Inferior parietal cortex (tissue), 1 donor: ENCODE measurements around the gene DNAJA3.

Experiments used
- DNase-seq: peaks from one replicate; pipeline ENCODE4 v3.0.0-alpha.2; 2016; ENCODE audit errors: extremely low spot score

Gene DNAJA3

GRCh38 chr16:4474192-4474961 lies 48.7 kb downstream of the DNAJA3 start, which contains the start of gene NMRAL1:
Gene NMRAL1 (minus strand): TSS chr16:4474625. CDS start chr16:4474132, 493 bp downstream.
- DNase-seq: peak; percentile 86

DNA sequence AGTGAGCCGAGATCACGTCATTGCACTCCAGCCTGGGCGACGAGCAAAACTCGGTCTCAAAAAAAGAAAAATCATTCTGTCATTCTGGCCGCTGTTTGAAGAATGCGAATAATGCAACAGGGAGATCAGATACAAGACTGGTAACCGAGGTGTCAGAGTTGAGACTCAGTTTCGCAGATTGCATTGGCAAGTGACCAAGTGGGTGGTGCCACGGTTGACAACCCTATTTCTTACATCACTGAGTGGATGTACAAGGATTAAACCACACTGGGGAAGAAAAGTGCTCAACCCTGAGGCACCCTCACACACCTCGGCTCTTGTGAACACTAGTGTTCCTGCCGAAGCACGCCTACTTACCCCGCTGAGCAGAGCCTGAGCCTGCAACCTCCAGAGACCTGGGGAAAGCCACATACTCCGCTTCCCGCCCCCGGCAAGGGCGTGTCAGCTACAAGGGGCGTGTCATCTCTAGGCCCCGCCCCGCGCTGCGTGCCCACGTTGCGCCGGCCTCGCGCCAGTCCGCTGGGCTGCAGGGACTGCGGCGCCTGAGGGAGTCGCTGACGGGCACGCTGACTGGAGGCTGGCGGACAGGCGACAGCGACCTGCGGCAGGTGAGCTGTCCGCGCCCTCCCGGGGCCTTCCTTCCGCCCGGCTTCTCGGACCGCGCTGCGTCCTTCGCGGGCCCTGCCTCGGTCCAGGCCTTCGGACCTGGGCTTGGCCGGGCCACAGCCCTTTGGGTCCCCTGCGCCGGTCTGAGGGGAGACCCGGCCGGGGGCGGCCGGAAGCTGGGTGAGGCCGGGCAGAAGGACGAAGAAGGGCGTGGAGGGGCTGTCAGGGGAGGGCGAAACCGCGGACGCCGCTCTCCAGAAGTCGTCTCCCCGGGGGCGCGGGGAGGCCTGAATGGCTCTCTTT lies 50.5 kb downstream of the DNAJA3 start, which contains the start of gene HMOX2:
Gene HMOX2, plus strand, starts transcription at position 519 of the 909 bp plus-strand sequence. CDS start 29,127 bp downstream, outside the sequence.
- peak; percentile 94 for DNase-seq

DNA sequence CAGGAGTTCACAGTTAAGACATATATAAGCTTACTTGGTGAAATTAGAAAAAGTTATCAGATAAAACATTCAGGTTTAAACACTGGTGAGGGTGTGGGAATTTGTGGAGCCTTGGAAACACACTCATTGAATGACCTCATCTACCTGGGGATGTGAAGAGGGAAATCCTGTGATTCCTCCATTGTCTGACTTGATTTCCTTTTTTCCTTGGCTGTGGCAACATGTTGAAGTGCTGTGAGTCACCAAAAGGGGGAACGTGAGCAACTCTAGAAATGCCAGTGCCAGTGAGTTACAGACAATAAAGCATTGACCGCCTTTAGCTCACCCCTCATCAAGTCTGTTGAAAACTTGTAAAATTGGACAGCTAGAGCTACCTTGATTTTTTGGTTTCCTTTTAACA lies 52.3 kb downstream of the DNAJA3 start:
- no peak for DNase-seq

DNA sequence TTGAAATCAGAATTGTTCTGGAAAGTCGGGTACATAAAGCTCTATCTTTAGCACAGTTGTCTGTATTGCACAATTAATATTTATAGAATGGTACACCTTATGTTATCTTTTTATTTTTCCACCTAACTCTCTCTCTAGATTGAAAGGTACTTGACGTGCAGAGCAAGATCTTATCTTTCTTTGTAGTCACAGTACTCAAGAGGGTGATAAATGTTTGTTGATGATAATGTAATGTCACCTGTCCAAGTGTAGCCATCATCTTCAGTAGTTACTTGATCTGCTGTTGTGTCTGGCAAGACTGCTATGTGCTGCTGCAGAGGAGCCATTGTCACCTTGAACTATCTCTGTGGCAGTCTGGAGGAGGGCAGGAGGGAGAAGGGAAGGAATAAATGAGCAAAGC lies 55.9 kb downstream of the DNAJA3 start:
- DNase-seq: no peak

DNA sequence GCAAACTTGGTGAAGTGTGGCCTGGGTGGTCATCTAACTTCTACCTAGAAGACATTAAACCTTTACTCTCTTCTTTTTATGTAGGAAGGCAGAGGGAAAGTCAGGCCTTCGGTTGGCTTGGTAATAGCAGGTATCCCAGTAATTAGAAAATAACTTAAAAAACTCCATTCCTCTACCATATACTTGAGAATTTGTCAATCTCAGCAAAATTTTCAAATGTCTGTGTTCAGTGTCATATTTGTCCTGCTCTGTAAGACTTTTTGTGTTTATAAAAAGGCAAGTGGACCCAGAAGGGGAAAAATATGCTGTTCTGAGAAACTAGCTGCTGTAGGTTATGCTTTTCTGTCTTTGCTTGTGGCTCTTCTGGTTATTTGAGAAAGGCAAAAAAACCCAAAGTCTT lies 56.3 kb downstream of the DNAJA3 start:
- no peak for DNase-seq

DNA sequence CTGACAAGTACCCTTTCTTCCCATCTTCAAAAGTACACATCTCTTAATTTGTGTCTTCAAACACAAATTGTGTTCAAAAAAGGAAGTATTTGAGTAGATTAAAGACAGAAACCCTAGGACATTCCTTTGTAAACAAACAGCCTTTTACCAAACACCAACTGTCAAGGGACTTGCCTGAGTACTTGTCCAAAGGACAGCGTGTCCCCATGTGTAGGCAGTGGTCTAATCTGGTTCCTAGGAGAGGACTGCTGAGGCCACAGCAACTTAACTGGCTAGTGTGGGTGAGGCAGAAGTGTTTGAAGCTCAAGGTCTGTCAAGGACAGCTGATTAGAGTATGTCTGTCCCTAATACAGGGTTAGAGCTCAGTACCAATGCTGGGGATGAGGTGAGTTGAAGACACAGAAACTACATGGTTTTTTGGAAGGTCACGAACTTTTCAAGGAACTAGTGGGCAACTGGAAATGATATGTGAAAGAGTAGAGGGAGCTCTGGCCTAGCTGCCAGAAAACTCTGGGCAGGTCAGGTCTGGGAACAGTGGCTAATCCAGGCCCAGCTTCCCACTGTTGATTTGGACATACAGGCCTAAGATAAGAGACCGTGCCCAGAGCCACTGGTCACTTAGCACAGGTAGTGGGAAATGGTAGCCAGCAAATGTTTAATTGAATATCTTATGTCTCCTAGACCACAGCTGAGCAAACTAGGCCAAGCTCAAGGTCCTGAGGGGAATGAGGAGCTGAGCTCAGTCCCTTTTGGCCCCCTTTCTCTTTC lies 60.6 kb downstream of the DNAJA3 start:
- DNase-seq: no peak

- DNase-seq: no peak
Observed at GRCh38 chr16:4487955-4488498, 62.4 kb downstream of the DNAJA3 start.

- no peak for DNase-seq
Observed at GRCh38 chr16:4488499-4488967, 62.9 kb downstream of the DNAJA3 start.

GRCh38 chr16:4489030-4489429 lies 63.4 kb downstream of the DNAJA3 start:
- no peak for DNase-seq

DNA sequence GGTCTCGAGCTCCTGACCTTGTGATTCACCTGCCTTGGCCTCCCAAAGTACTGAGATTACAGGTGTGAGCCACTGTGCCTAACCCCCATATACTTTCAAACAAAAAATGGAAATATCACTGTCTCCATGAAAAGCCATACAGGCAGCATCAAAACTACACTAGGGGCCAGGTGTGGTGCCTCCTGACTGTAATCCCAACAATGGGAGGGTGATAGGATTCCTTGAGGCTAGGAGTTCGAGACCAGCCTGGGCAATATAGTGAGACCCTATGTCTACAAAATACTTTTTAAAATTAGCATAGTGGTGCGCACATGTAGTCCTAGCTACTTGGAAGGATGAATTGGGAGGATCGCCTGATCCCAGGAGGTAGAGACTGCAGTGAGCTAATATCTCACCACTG lies 66.2 kb downstream of the DNAJA3 start:
- DNase-seq: no peak

- no peak for DNase-seq
Observed at GRCh38 chr16:4494746-4495490, 69.2 kb downstream of the DNAJA3 start.

GRCh38 chr16:4495766-4496165 lies 70.1 kb downstream of the DNAJA3 start:
- DNase-seq: no peak

DNA sequence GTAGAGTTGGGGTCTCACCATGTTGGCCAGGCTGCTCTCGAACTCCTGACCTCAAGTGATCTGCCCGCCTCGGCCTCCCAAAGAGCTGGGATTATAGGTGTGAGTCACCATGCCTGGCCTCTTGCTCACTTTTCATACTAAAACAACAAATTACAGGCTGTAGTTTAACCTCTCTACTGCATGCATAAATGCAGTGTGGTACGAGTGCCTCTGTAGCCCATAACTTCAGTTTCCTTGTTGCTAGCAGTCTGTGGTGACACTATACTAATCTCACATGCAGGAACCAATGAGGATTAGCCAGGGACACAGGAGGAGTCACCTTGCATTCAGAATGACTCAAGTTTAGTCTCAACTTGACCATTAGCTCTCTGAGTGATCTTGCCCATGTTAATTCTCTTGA lies 70.6 kb downstream of the DNAJA3 start:
- DNase-seq: no peak

- no peak for DNase-seq
Observed at GRCh38 chr16:4498546-4499195, 73.0 kb downstream of the DNAJA3 start.

DNA sequence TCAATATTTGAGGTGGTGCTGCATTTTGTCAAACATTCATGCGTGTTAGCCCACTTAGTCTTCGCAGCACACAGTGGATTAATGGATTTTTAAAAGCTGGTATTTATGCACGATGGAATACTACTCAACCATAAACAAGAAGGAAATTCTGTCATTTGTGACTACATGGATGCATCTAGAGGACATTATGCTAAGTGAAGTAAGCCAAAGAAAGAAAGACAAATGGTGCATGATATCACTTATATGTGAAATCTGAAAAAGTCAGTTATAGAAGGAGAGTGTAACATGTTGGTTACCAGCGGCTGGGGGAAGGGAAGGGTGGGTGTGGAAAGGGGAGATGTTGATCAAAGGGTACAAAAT lies 73.5 kb downstream of the DNAJA3 start:
- no peak for DNase-seq

DNA sequence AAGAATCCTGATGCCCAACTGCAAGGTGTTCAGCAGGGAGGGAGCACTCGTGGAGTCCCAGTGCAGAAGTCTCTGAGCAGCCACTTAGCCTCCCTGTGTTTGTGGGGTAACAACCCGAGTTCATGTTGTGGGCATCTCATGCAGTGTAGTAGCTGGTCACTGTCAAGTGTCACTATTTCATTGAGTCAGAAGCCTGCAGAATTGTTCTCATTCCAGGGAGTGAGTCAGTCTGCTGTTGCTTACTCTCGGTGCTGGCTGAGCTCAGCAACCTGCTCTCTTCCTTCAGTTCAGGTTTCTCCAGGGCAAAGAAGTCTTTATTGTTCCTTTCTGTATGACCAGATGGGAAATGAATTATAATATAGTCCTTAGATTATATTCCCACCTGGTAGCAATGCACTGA lies 74.6 kb downstream of the DNAJA3 start:
- DNase-seq: peak; percentile 66

DNA sequence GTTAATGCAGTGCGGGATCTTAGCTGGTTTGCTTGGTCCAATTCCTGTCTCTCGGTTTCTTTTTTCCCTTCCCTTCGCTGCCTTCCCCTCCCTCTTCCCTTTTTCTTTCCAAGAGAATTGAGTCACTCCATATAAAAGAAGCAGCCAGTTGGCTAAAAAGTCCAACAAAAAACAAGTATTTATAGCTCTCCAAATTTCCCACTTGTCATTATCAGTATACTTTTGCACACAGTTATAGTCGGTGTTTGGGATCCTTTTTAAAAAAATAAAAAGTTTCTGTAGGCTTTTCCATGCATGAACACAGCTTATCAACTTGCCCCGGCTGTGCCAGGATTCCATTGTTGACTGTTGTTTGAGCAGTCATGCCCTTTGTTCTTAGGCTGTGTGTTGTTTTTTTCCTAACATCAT lies 75.4 kb downstream of the DNAJA3 start:
- DNase-seq: peak; percentile 67

- no peak for DNase-seq
Observed at GRCh38 chr16:4505356-4506147, 79.9 kb downstream of the DNAJA3 start.
